ENCODE data around the gene SWSAP1. TPM values are rescaled to one million over a fixed set of nuclear protein-coding genes. Genes with fewer than 3 reads are reported as not detected.
A peak's percentile ranks its signal among the peaks of the same experiment; 100 is the strongest.

SWSAP1 gene
- total and polyA plus RNA-seq, 2 of the 4 experiments (the other 2 are of a cell fraction): 0.36 to 1.6 TPM

GRCh38 chr19:11347546-11348039, 26.9 kb upstream of the SWSAP1 start:
- no peak overlapping the region for H3K27ac ChIP-seq (ENCODE audit: insufficient read depth, low read length)
- no peak overlapping the region for H4K5ac ChIP-seq (ENCODE audit: low read depth, low read length)
- no peak overlapping the region for H2BK5ac ChIP-seq (ENCODE audit: low read depth, low read length, poor library complexity, severe bottlenecking)
- H3K27me3 ChIP-seq (ENCODE audit: control insufficient read depth, insufficient read depth, low read length): no peaks in the 10 kb centered on the region
- no peak overlapping the region for H2BK120ac ChIP-seq (ENCODE audit: low read depth, low read length)
- in situ Hi-C loops (cut with MboI; ENCODE audit: low sequenced_read_pairs): no loop called here
- no peak overlapping the region for H2BK15ac ChIP-seq (ENCODE audit: low read depth, low read length)
- H2AK5ac ChIP-seq (ENCODE audit: low read depth, low read length): no peak overlapping the region
- H3K9me1 ChIP-seq (ENCODE audit: insufficient read depth, low read length): peaks cover 5% of the 10 kb centered on the region
- no peak overlapping the region for H3K4me2 ChIP-seq (ENCODE audit: low read depth, low read length)
- DNase-seq (no peak), ATAC-seq (ENCODE audit: low read depth) (no peak)
- H3K36me3 ChIP-seq (ENCODE audit: control insufficient read depth, insufficient read depth, low read length): no peaks in the 10 kb centered on the region
- peaks cover 9% of the 10 kb centered on the region; the same call in 1 of the 2 replicates for H4K20me1 ChIP-seq (ENCODE audit: insufficient read depth, low read length)
- H3K9me3 ChIP-seq (ENCODE audit: control insufficient read depth, insufficient read depth, low read length): peaks cover 8% of the 10 kb centered on the region; the same call in 1 of the 2 replicates
- H2AFZ ChIP-seq (replicated peaks; ENCODE audit: low read length, poor library complexity): peak overlapping the region; percentile 33
- ChIA-PET POLR2A (ENCODE audit: unreplicated experiment) (interaction anchor here (0.6 kb wide), 1 partner anchor 252 kb away, joined by 3 read pairs; no protein-coding TSS in a partner anchor), CTCF (no interaction called here)
- TF ChIP-seq USF2 (IDR thresholded peaks at IDR 0.05; ENCODE audit: low read depth, low read length) (no peak), CHD1 (IDR thresholded peaks at IDR 0.05; ENCODE audit: low read depth, low read length) (no peak), BHLHE40 (IDR thresholded peaks at IDR 0.05; ENCODE audit: low read depth, low read length) (no peak), SMC3 (IDR thresholded peaks at IDR 0.05; ENCODE audit: low read depth, low read length) (no peak), MAFK (IDR thresholded peaks at IDR 0.05; ENCODE audit: low read depth, low read length) (no peak), FOS (IDR thresholded peaks at IDR 0.05; ENCODE audit: low read depth, low read length) (no peak), RAD21 (IDR thresholded peaks at IDR 0.05; ENCODE audit: low read length) (no peak), RFX5 (IDR thresholded peaks at IDR 0.05; ENCODE audit: low read depth, low read length) (no peak), CTCF (conservative IDR thresholded peaks at IDR 0.05; ENCODE audit: low read depth, low read length) (no peak), NFE2L2 (IDR thresholded peaks at IDR 0.05; ENCODE audit: low read depth, low read length) (no peak)
- no peak overlapping the region for H3K23ac ChIP-seq (ENCODE audit: low read depth, low read length)
- BruUV-seq (replicated peaks): no TSS peak
- no peak overlapping the region for H2AK9ac ChIP-seq (replicated peaks; ENCODE audit: low read depth, low read length, poor library complexity)
- H3K9ac ChIP-seq (ENCODE audit: low read depth, low read length): no peak overlapping the region
- H3K4me1 ChIP-seq (ENCODE audit: control insufficient read depth, insufficient read depth, low read length): peaks cover 8% of the 10 kb centered on the region
- H3K79me1 ChIP-seq (ENCODE audit: low read depth in 1 of 2, low read length in 2 of 2): peaks cover 10 to 23% of the 10 kb centered on the region in 2 experiments; a peak in 3 of 4 replicates
- H4K91ac ChIP-seq (ENCODE audit: insufficient read depth, low read depth, low read length): no peak overlapping the region
- no peak overlapping the region for H3K4ac ChIP-seq (ENCODE audit: low read depth, low read length)
- no peak overlapping the region for H3K14ac ChIP-seq (replicated peaks; ENCODE audit: low read depth, low read length)
- 60% methylated on average over 3 of the region's 7 CpGs; no CpG with 5 or more reads in 1 of the 2 experiments for WGBS, 2 experiments (ENCODE audit: extremely low coverage in 2 of 2, insufficient read length in 1 of 2)
- no peak overlapping the region for H2BK20ac ChIP-seq (ENCODE audit: low read depth, low read length)
- H3K56ac ChIP-seq (ENCODE audit: extremely low read depth, insufficient read depth, low read length): no peak overlapping the region
- H3K18ac ChIP-seq (ENCODE audit: low read depth, low read length): no peak overlapping the region
- no peak overlapping the region for H3K4me3 ChIP-seq (ENCODE audit: insufficient read depth, low read depth, low read length)
- dilution Hi-C loops (cut with HindIII; ENCODE audit: low sequenced_read_pairs, unreplicated experiment): no loop called here
- intact Hi-C loops (cut with micrococcal nuclease): no loop called here
- H4K8ac ChIP-seq (ENCODE audit: low read depth in 2 of 2, low read length in 2 of 2): no peak overlapping the region

Measured in IMR-90 (cell line).